PC-3 (cell line): ENCODE measurements around the gene PROSER3.

Experiments
- EZH2 ChIP-seq: fragments of 300-600 bp; sonication (generic); IDR thresholded peaks from one replicate; pipeline ENCODE4 v1.6.1; 2017; ENCODE audit warnings: antibody characterized with exemption, mild to moderate bottlenecking, low read length; ENCODE audit not compliant: unreplicated experiment
- TF ChIP-seq, protein P1 (sequence below): fragments of 300-600 bp; sonication (generic); conservative IDR thresholded peaks from 2 replicates; pipeline ENCODE4 v1.5.1; 2017; ENCODE audit warnings: antibody characterized with exemption, low read depth, mild to moderate bottlenecking, low read length

DNA sequence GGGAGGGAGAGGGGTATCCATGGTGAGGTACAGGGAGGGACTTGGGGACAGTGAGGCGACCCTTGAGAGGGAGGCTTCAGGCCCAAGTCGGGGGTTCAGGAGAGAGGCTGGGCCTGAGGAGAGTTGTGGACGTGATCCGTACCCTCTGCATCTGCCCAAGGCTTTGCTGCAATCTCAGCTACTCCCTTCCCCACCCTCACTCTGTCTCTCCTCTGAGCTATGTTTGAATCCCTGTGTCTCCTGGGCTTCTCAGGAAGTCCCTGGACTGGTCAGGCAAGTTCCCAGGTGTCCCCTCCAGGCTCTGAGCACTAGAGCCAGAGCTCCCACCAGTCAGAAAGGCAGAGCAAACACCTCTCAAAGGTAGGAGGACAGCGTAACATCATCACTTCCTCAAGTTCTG, 7.8 kb upstream of the PROSER3 start:
- TF ChIP-seq, protein P1, sequence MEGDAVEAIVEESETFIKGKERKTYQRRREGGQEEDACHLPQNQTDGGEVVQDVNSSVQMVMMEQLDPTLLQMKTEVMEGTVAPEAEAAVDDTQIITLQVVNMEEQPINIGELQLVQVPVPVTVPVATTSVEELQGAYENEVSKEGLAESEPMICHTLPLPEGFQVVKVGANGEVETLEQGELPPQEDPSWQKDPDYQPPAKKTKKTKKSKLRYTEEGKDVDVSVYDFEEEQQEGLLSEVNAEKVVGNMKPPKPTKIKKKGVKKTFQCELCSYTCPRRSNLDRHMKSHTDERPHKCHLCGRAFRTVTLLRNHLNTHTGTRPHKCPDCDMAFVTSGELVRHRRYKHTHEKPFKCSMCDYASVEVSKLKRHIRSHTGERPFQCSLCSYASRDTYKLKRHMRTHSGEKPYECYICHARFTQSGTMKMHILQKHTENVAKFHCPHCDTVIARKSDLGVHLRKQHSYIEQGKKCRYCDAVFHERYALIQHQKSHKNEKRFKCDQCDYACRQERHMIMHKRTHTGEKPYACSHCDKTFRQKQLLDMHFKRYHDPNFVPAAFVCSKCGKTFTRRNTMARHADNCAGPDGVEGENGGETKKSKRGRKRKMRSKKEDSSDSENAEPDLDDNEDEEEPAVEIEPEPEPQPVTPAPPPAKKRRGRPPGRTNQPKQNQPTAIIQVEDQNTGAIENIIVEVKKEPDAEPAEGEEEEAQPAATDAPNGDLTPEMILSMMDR, result no peak
- no peak for TF ChIP-seq EZH2
